ENCODE measurements around the gene DNA2.

DNA sequence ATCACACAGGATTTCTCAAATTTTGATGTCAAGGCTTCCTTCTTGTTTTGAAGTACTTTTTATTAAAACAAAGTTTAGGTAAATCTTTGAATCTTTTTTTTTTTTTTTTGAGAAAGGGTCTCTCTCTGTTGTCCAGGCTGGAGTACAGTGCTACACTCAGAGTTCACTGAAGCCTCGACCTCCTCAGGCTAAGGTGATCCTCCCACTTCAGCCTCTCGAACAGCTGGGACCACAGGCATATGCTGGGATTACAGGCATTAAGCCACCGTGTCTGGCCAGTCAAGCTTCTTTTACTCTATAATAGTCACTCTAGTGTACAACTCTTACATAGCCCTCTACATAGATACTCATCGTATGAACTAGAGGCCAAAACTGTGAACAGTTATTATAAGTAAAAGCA is 68.1 kb downstream of the DNA2 start:
- TF ChIP-seq, protein P1, sequence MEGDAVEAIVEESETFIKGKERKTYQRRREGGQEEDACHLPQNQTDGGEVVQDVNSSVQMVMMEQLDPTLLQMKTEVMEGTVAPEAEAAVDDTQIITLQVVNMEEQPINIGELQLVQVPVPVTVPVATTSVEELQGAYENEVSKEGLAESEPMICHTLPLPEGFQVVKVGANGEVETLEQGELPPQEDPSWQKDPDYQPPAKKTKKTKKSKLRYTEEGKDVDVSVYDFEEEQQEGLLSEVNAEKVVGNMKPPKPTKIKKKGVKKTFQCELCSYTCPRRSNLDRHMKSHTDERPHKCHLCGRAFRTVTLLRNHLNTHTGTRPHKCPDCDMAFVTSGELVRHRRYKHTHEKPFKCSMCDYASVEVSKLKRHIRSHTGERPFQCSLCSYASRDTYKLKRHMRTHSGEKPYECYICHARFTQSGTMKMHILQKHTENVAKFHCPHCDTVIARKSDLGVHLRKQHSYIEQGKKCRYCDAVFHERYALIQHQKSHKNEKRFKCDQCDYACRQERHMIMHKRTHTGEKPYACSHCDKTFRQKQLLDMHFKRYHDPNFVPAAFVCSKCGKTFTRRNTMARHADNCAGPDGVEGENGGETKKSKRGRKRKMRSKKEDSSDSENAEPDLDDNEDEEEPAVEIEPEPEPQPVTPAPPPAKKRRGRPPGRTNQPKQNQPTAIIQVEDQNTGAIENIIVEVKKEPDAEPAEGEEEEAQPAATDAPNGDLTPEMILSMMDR (IDR thresholded peaks at IDR 0.05; ENCODE audit: insufficient read depth, low read depth, low read length): no peak
- TF ChIP-seq EZH2 (IDR thresholded peaks at IDR 0.05; ENCODE audit: insufficient read depth, low read length): no peak
